ENCODE data around the gene SELENOV. TPM values are rescaled to one million over a fixed set of nuclear protein-coding genes. Genes with fewer than 3 reads are reported as not detected.
A peak's percentile ranks its signal among the peaks of the same experiment; 100 is the strongest.

Gene SELENOV
- total and polyA plus RNA-seq, 9 of the 15 experiments (the other 6 are each of a cell fraction or from before 2014, with no cell fraction given), result 0.04 to 0.09 (median 0.06) TPM; not detected in 4

GRCh38 chr19:39502640-39503417 lies 12.1 kb upstream of the SELENOV start (continued):
- no peak for TF ChIP-seq ZMIZ1 (IDR thresholded peaks at IDR 0.05; ENCODE audit: low read depth in 2 of 2, low read length in 2 of 2)
- no peak for TF ChIP-seq STAT5B (CRISPR knock-in tag; IDR thresholded peaks at IDR 0.05)
- TF ChIP-seq RREB1 (CRISPR knock-in tag; IDR thresholded peaks at IDR 0.05), result no peak
- TF ChIP-seq HDAC3 (IDR thresholded peaks at IDR 0.05; ENCODE audit: borderline replicate concordance, partially characterized antibody), result no peak
- TF ChIP-seq EZH2 (IDR thresholded peaks at IDR 0.05; ENCODE audit: borderline replicate concordance, low read depth, low read length), result no peak
- TF ChIP-seq CCAR2 (IDR thresholded peaks at IDR 0.05; ENCODE audit: low read depth, low read length), result no peak
- no peak for TF ChIP-seq MEF2D (tag; conservative IDR thresholded peaks at IDR 0.05; ENCODE audit: low read depth)
- no peak for TF ChIP-seq DIDO1 (tag; IDR thresholded peaks at IDR 0.05; ENCODE audit: low read depth)
- no peak for TF ChIP-seq RBM39 (optimal IDR thresholded peaks at IDR 0.05; ENCODE audit: low read depth, low read length)
- no peak for TF ChIP-seq PCBP1 (IDR thresholded peaks at IDR 0.05; ENCODE audit: low read depth, low read length, poor library complexity, severe bottlenecking)
- TF ChIP-seq ERF (CRISPR knock-in tag; IDR thresholded peaks at IDR 0.05), result 0 out of 2 replicates have a peak, but pooled peaks have one; percentile 6
- no peak for TF ChIP-seq EHMT2 (IDR thresholded peaks at IDR 0.05)
- TF ChIP-seq USF2 (CRISPR knock-in tag; IDR thresholded peaks at IDR 0.05), result no peak
- peak in 1 of 2 experiments; percentile 97; a peak in 2 of 4 replicates for TF ChIP-seq MLX (CRISPR knock-in tag; conservative IDR thresholded peaks at IDR 0.05)
- TF ChIP-seq RFX5 (IDR thresholded peaks at IDR 0.05; ENCODE audit: low read depth, low read length), result no peak; the same call in 1 of the 2 replicates
- no peak for TF ChIP-seq STAT5A (IDR thresholded peaks at IDR 0.05; ENCODE audit: borderline replicate concordance, low read length)

All from K562 (cell line).